K562 (cell line): ENCODE measurements around the gene SLC30A10. TPM values are rescaled to one million over a fixed set of nuclear protein-coding genes. Genes with fewer than 3 reads are reported as not detected.

ENCODE experiments used
- ATAC-seq: fragments of 200-7000 bp; cut with Tn5 transposase; 3 replicates; pipeline ENCODE4 v1.9.1; 2020; ENCODE audit warnings: moderate library complexity
- BruUV-seq: library from RNA; stranded (reverse); fragments of 400-500 nt; replicated peaks from 2 replicates; lab custom pipeline; 2021; lab: Mats Ljungman, UMichigan
- CTCF ChIA-PET: fragments of 300-600 bp; formaldehyde crosslinking; extraction: SDS; loops from one replicate; lab custom pipeline; 2021; ENCODE audit warnings: low intra/inter-chr PET ratio; lab: Yijun Ruan, JAX
- POLR2A ChIA-PET: fragments of 300-600, 350-650 bp; sonication (Branson Sonifier 250); formaldehyde crosslinking; extraction: SDS; loops from one replicate; lab custom pipeline; 2021; ENCODE audit warnings: antibody characterized with exemption, inconsistent platforms; lab: Yijun Ruan, JAX
- DNase-seq, 4 experiments: peaks; one replicate each; pipeline versions ENCODE4 v3.0.0 to v3.0.0-alpha.2; 2011 to 2018; ENCODE audit warnings: low spot score in 3 of 4, mixed read lengths in 3 of 4; ENCODE audit errors: extremely low read depth in 1 of 4
- FAIRE-seq: peaks from 2 replicates; lab custom pipeline; 2011; peaks lifted over from hg19 to GRCh38; lab: Jason Lieb, UNC
- H2AFZ ChIP-seq: 2 replicates; pipeline ENCODE4 v1.6.0; 2011; ENCODE audit warnings: low read depth, low read length, control low read depth, inconsistent platforms
- H3K27ac ChIP-seq: fragments of 200-600 bp; 3 replicates; pipeline ENCODE4 v1.8.0; 2011; ENCODE audit warnings: low read depth, mild to moderate bottlenecking, control low read depth, inconsistent platforms, low read length, moderate library complexity, mixed read lengths; ENCODE audit errors: extremely low read depth
- H3K27me3 ChIP-seq, 2 experiments: fragments of 300-600 bp in 1 of 2; 2 replicates in 1 of 2; 3 replicates in 1 of 2; pipeline versions ENCODE4 v1.6.0 to v1.8.0; 2011; ENCODE audit warnings: inconsistent platforms in 2 of 2, low read length in 2 of 2, mild to moderate bottlenecking in 1 of 2, mixed read lengths in 1 of 2, moderate library complexity in 1 of 2; ENCODE audit not compliant: control insufficient read depth in 2 of 2, insufficient read depth in 2 of 2
- H3K36me3 ChIP-seq: fragments of 300-600 bp; 3 replicates; pipeline ENCODE4 v1.8.0; 2011; ENCODE audit warnings: mild to moderate bottlenecking, low read length, inconsistent platforms; ENCODE audit not compliant: control insufficient read depth, insufficient read depth
- H3K4me1 ChIP-seq, 2 experiments: fragments of 200-600 bp in 1 of 2; replicated peaks in 1 of 2; 2 replicates in 1 of 2; 3 replicates in 1 of 2; pipeline versions ENCODE4 v1.5.1 to v1.8.0; 2011; ENCODE audit warnings: inconsistent platforms in 2 of 2, low read length in 2 of 2, mild to moderate bottlenecking in 1 of 2, mixed read lengths in 1 of 2, moderate library complexity in 1 of 2; ENCODE audit not compliant: control insufficient read depth in 2 of 2, insufficient read depth in 2 of 2
- H3K4me2 ChIP-seq: 2 replicates; pipeline ENCODE4 v1.6.1; 2011; ENCODE audit warnings: low read length, control low read depth, inconsistent platforms, mixed read lengths; ENCODE audit not compliant: insufficient read depth
- H3K4me3 ChIP-seq: fragments of 200-600 bp; sonication (generic), shearing (Covaris generic); 2 replicates; pipeline ENCODE4 v1.5.1; 2016; ENCODE audit warnings: control low read depth, inconsistent platforms
- H3K79me2 ChIP-seq: fragments of 200-600 bp; 3 replicates; pipeline ENCODE4 v1.8.0; 2011; ENCODE audit warnings: low read length, inconsistent platforms; ENCODE audit not compliant: control insufficient read depth, insufficient read depth
- H3K9ac ChIP-seq, 2 experiments: 2 replicates each; pipeline versions ENCODE4 v1.6.0 to v1.6.1; 2011; ENCODE audit warnings: low read depth in 2 of 2, low read length in 2 of 2, control low read depth in 1 of 2, inconsistent platforms in 1 of 2, mild to moderate bottlenecking in 1 of 2, mixed read lengths in 1 of 2; ENCODE audit not compliant: insufficient read depth in 1 of 2
- H3K9me1 ChIP-seq: one replicate; pipeline ENCODE4 v1.6.0; 2011; ENCODE audit warnings: inconsistent platforms, mild to moderate bottlenecking, low read length, moderate library complexity; ENCODE audit not compliant: control insufficient read depth, insufficient read depth
- H3K9me3 ChIP-seq: replicated peaks from 2 replicates; pipeline ENCODE4 v1.5.1; 2011; ENCODE audit warnings: low read depth, low read length, inconsistent platforms; ENCODE audit not compliant: control insufficient read depth, insufficient read depth
- H4K20me1 ChIP-seq: replicated peaks from 2 replicates; pipeline ENCODE4 v1.6.1; 2011; ENCODE audit warnings: low read length, inconsistent platforms, mixed read lengths; ENCODE audit not compliant: control insufficient read depth, insufficient read depth
- ARID1B ChIP-seq: fragments of 450-650 bp; IDR thresholded peaks from 2 replicates; pipeline ENCODE4 v1.6.1; 2016; ENCODE audit warnings: antibody characterized with exemption, mild to moderate bottlenecking, inconsistent platforms
- CBFA2T3 ChIP-seq: fragments of 450-650 bp; IDR thresholded peaks from 2 replicates; pipeline ENCODE4 v1.6.1; 2017
- ELF4 ChIP-seq: fragments of 450-650 bp; formaldehyde crosslinking; IDR thresholded peaks from 2 replicates; pipeline ENCODE4 v1.4.0; 2022; ENCODE audit warnings: missing genetic modification characterization
- KLF13 ChIP-seq: fragments of 450-650 bp; IDR thresholded peaks from 2 replicates; pipeline ENCODE4 v1.6.1; 2016; ENCODE audit warnings: missing genetic modification characterization, low read depth, mild to moderate bottlenecking, missing compliant biosample characterization, moderate library complexity, borderline replicate concordance
- LCOR ChIP-seq: sonication (generic); formaldehyde crosslinking; IDR thresholded peaks from 2 replicates; pipeline ENCODE4 v1.8.0; 2022; ENCODE audit warnings: mild to moderate bottlenecking, missing genetic modification reagents
- MTA3 ChIP-seq: fragments of 450-650 bp; formaldehyde crosslinking; IDR thresholded peaks from 2 replicates; pipeline ENCODE4 v1.6.1; 2017; ENCODE audit warnings: mild to moderate bottlenecking, borderline replicate concordance
- NFRKB ChIP-seq: fragments of 450-650 bp; IDR thresholded peaks from 2 replicates; pipeline ENCODE4 v1.6.1; 2016; ENCODE audit warnings: low read depth
- POLR2AphosphoS2 ChIP-seq: IDR thresholded peaks from 2 replicates; pipeline ENCODE4 v1.6.1; 2012; ENCODE audit warnings: low read length, improper control_type of control experiment
- PTBP1 ChIP-seq: fragments of 200-400 bp; formaldehyde crosslinking; IDR thresholded peaks from 2 replicates; pipeline ENCODE4 v1.6.1; 2017; ENCODE audit warnings: low read depth, low read length
- SIRT6 ChIP-seq: IDR thresholded peaks from one replicate; pipeline ENCODE4 v1.6.1; 2012; ENCODE audit warnings: low read depth, mild to moderate bottlenecking, control low read depth, inconsistent platforms, low read length, moderate library complexity
- SMARCA5 ChIP-seq: fragments of 450-650 bp; IDR thresholded peaks from 2 replicates; pipeline ENCODE4 v1.6.1; 2016
- STAG1 ChIP-seq: sonication (generic); formaldehyde crosslinking; IDR thresholded peaks from 2 replicates; pipeline ENCODE4 v1.5.0; 2020; ENCODE audit warnings: missing genetic modification reagents, borderline replicate concordance
- TAF7 ChIP-seq: fragments of 450-650 bp; IDR thresholded peaks from 2 replicates; pipeline ENCODE4 v1.6.1; 2016; ENCODE audit warnings: missing genetic modification characterization, missing compliant biosample characterization
- ZNF175 ChIP-seq: fragments of 200-800 bp; sonication (Bioruptor generic); IDR thresholded peaks from 2 replicates; pipeline ENCODE4 v1.6.1; 2016; ENCODE audit warnings: low read depth, mild to moderate bottlenecking, missing genetic modification characterization, missing compliant biosample characterization
- ZNF184 ChIP-seq: sonication (generic); formaldehyde crosslinking; IDR thresholded peaks from 2 replicates; pipeline ENCODE4 v1.5.0; 2020; ENCODE audit warnings: missing genetic modification reagents
- ZNF764 ChIP-seq: fragments of 250-450 bp; sonication (Bioruptor Pico); IDR thresholded peaks from 2 replicates; pipeline ENCODE4 v1.4.0; 2020; ENCODE audit warnings: low read depth, mild to moderate bottlenecking, moderate library complexity
- WGBS: fragments of 100-300 bp; shearing (Covaris generic); methylation state at CpG from one replicate; pipeline ENCODE4 v1.1.6; 2016; ENCODE audit warnings: low coverage, mixed read lengths; ENCODE audit not compliant: insufficient coverage; ENCODE audit errors: missing lambda C conversion rate; 5-methylcytosine and 5-hydroxymethylcytosine counted together
- in situ Hi-C: fragments of 300-500 bp; cut with MboI; formaldehyde crosslinking; loops from 4 replicates; pipeline ENCODE4 v1.15.0; 2018; ENCODE audit warnings: inconsistent platforms, mixed read lengths
- intact Hi-C: fragments of 100-400 bp; cut with micrococcal nuclease; formaldehyde crosslinking; loops from 2 replicates; pipeline ENCODE4 v1.14.2; 2022
- polyA plus RNA-seq, 8 experiments: library from polyadenylated mRNA; depleted of rRNA in 4 of 8; stranded (reverse) in 5 of 8; unstranded in 3 of 8; fragments of >200 nt; fragmentation: Nextera tagmentation in 2 of 8; fragmentation: Illumina TruSeq in 1 of 8; extraction: Ambion mirVana in 2 of 8; extraction: Trizol in 1 of 8; gene quantifications; 2 replicates each; pipeline versions ENCODE4 v1.2.1 to v1.2.3, GENCODE V29; 2011 to 2014; ENCODE audit warnings: inconsistent platforms in 1 of 8, missing spikeins in 1 of 8
- total RNA-seq, 7 experiments: library from RNA; depleted of rRNA in 6 of 7; stranded (reverse); fragments of >200 nt in 6 of 7; fragmentation: Illumina TruSeq in 2 of 7; extraction: Trizol in 2 of 7; gene quantifications; 2 replicates each; pipeline versions ENCODE4 v1.2.1 to v1.2.3, GENCODE V29; 2011 to 2021; ENCODE audit warnings: low replicate concordance in 1 of 7
- TF ChIP-seq, protein P1 (sequence below), 2 experiments: fragments of 450-650 bp; IDR thresholded peaks; 2 replicates each; pipeline ENCODE4 v1.6.1; 2018; ENCODE audit warnings: mild to moderate bottlenecking in 2 of 2, low read depth in 1 of 2; ENCODE audit not compliant: partially characterized antibody in 2 of 2
- TF ChIP-seq, protein P2 (sequence below): sonication (generic); formaldehyde crosslinking; IDR thresholded peaks from 2 replicates; pipeline ENCODE4 v1.8.0; 2022; ENCODE audit warnings: missing genetic modification reagents, mild to moderate bottlenecking, moderate library complexity, borderline replicate concordance
- TF ChIP-seq, protein P3 (sequence below): fragments of 250-450 bp; sonication (Bioruptor Pico); IDR thresholded peaks from 2 replicates; pipeline ENCODE4 v1.5.0; 2021

Gene SLC30A10
- total and polyA plus RNA-seq, 9 of the 15 experiments (the other 6 are each of a cell fraction or from before 2014, with no cell fraction given) = 2.6 to 11.3 (median 7.1) TPM

DNA sequence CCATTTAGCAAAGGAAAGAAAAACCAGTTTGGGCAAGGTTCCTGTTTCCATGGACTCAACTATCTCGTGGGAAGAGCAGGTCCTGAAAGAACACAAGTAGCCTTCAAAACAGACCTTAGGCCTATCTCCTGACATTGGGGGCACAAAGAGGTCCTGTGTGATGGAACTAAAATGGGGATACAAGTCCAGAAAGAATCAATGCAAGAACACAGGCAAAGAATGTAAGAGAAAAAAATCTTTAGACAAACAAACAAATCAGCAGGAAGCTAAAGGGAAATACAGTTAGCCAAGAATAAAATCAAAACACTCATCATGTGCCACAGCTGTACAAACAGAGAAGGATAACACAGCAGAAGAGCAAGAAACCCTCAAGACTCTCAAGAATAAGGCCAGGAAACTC, 28.2 kb downstream of the SLC30A10 start:
- Histone ChIP-seq H3K36me3 (no peaks in the 10 kb centered on the region), H3K27ac (peak overlapping the region; percentile 8; the same call in 1 of the 3 replicates), H3K9me3 (no peaks in the 10 kb centered on the region), H3K4me1 (peaks cover 25 to 51% of the 10 kb centered on the region in 2 experiments), H3K4me2 (no peak overlapping the region), H3K79me2 (no peaks in the 10 kb centered on the region), H4K20me1 (no peaks in the 10 kb centered on the region), H3K27me3 (no peaks in the 10 kb centered on the region), H3K9ac (no peak overlapping the region; a peak in 1 of 4 replicates), H3K9me1 (no peaks in the 10 kb centered on the region), H2AFZ (peak overlapping the region; percentile 83), H3K4me3 (no peak overlapping the region)
- ChIA-PET POLR2A (interaction anchor here (0.6 to 1.6 kb wide), 3 partner anchors 11 to 38 kb away, joined by 3 to 5 read pairs (median 4); no protein-coding TSS in a partner anchor), CTCF (no interaction called here)
- no TSS peak for BruUV-seq
- 29% methylated on average over 1 of the region's 1 CpG for WGBS
- FAIRE-seq = peak; percentile 6
- in situ Hi-C loops = no loop called here
- DNase-seq = no peak
- intact Hi-C loops = no loop called here
- ATAC-seq = no peak
- no peak for TF ChIP-seq KLF13 (tag)
- no peak for TF ChIP-seq ZNF764 (CRISPR knock-in tag)
- TF ChIP-seq, protein P1, sequence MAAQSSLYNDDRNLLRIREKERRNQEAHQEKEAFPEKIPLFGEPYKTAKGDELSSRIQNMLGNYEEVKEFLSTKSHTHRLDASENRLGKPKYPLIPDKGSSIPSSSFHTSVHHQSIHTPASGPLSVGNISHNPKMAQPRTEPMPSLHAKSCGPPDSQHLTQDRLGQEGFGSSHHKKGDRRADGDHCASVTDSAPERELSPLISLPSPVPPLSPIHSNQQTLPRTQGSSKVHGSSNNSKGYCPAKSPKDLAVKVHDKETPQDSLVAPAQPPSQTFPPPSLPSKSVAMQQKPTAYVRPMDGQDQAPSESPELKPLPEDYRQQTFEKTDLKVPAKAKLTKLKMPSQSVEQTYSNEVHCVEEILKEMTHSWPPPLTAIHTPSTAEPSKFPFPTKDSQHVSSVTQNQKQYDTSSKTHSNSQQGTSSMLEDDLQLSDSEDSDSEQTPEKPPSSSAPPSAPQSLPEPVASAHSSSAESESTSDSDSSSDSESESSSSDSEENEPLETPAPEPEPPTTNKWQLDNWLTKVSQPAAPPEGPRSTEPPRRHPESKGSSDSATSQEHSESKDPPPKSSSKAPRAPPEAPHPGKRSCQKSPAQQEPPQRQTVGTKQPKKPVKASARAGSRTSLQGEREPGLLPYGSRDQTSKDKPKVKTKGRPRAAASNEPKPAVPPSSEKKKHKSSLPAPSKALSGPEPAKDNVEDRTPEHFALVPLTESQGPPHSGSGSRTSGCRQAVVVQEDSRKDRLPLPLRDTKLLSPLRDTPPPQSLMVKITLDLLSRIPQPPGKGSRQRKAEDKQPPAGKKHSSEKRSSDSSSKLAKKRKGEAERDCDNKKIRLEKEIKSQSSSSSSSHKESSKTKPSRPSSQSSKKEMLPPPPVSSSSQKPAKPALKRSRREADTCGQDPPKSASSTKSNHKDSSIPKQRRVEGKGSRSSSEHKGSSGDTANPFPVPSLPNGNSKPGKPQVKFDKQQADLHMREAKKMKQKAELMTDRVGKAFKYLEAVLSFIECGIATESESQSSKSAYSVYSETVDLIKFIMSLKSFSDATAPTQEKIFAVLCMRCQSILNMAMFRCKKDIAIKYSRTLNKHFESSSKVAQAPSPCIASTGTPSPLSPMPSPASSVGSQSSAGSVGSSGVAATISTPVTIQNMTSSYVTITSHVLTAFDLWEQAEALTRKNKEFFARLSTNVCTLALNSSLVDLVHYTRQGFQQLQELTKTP (IDR thresholded peaks at IDR 0.05; ENCODE audit: low read depth in 1 of 2, partially characterized antibody in 2 of 2) = peak in 1 of 2 experiments; percentile 89
- TF ChIP-seq ARID1B = peak; percentile 54
- TF ChIP-seq MTA3 = 0 out of 2 replicates have a peak, but pooled peaks have one; percentile 29
- TF ChIP-seq PTBP1 = no peak
- no peak for TF ChIP-seq ELF4 (CRISPR knock-in tag)
- TF ChIP-seq ZNF184 = no peak
- no peak for TF ChIP-seq POLR2AphosphoS2
- no peak for TF ChIP-seq STAG1
- TF ChIP-seq CBFA2T3 = peak; percentile 66
- TF ChIP-seq, protein P2, sequence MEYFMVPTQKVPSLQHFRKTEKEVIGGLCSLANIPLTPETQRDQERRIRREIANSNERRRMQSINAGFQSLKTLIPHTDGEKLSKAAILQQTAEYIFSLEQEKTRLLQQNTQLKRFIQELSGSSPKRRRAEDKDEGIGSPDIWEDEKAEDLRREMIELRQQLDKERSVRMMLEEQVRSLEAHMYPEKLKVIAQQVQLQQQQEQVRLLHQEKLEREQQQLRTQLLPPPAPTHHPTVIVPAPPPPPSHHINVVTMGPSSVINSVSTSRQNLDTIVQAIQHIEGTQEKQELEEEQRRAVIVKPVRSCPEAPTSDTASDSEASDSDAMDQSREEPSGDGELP = no peak
- no peak for TF ChIP-seq LCOR (CRISPR knock-in tag)
- 0 out of 2 replicates have a peak, but pooled peaks have one; percentile 21 for TF ChIP-seq SMARCA5
- TF ChIP-seq TAF7 = no peak
- TF ChIP-seq NFRKB = no peak
- TF ChIP-seq, protein P3, sequence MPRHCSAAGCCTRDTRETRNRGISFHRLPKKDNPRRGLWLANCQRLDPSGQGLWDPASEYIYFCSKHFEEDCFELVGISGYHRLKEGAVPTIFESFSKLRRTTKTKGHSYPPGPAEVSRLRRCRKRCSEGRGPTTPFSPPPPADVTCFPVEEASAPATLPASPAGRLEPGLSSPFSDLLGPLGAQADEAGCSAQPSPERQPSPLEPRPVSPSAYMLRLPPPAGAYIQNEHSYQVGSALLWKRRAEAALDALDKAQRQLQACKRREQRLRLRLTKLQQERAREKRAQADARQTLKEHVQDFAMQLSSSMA (CRISPR knock-in tag) = no peak
- TF ChIP-seq SIRT6 = no peak
- TF ChIP-seq ZNF175 (CRISPR knock-in tag) = no peak
